ENCODE measurements around the gene IDH3G.
"Not testable (repeated sequence)": the region's sequence is repeated elsewhere in the genome, so short reads cannot be mapped to it uniquely, and the experiment has no call there.

IDH3G gene

DNA sequence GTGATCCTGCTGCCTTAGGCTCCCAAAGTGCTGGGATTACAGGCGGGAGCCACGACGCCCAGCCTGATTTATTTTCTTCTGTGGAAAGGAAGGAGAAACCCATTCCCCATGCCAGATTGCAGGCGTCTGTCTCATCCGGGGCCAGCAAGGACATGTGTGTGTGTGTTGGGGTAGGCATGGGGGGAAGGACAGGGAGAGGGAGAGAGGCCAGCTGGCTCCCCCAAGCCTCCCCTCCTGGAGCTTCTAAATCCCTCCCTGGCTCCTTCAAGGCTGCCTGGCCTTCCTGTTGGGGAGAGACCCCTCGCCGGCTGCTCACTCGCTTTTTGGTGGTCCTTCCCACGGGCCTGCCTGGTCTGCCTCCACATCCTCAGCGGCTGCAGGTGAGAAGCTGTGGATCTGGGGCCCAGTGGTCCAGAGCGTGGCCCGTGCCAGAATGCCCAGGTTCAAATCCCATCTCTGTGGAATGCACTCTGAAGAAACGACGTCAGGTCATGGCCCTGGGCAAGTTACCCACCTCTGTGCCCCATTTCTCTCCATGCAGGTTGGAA lies 31.5 kb downstream of the IDH3G start:
- no peak for DNase-seq (ENCODE audit: low spot score)

- DNase-seq (ENCODE audit: low spot score): no peak
Observed at GRCh38 chrX:153761863-153762262, 32.3 kb downstream of the IDH3G start.

GRCh38 chrX:153755136-153755535 lies 39.0 kb downstream of the IDH3G start:
- no peak for DNase-seq (ENCODE audit: low spot score)

DNA sequence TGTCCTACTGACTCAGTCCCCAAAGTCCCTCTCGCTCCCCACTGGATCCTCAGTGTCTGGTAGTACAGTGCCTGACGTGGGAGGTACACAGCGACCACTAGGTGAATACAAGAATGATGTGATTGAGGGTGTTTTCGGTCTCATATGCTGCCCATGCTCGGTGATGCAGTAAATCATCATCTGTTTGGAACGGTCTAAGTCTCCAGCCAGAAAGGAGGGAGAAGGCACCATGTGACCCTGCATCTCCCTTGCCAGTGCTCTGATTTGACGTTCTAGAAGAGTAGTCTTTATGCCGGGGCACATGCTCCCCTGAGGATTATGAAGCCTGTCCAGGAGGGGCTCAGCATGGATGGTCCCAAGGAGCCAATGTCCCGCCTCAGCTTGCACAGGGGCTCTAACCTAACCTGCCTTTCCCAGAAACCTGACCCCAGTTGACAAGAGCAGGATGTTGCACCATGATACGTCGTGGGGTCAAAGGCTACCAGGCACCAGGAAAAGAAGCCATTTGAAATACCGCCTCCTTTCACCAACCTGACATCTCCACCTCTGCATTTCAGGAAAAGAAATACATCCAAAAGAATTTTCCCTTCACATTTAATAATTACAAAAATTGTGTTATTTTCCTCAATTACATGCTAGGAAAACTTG lies 43.9 kb downstream of the IDH3G start:
- DNase-seq (ENCODE audit: low spot score): no peak

DNA sequence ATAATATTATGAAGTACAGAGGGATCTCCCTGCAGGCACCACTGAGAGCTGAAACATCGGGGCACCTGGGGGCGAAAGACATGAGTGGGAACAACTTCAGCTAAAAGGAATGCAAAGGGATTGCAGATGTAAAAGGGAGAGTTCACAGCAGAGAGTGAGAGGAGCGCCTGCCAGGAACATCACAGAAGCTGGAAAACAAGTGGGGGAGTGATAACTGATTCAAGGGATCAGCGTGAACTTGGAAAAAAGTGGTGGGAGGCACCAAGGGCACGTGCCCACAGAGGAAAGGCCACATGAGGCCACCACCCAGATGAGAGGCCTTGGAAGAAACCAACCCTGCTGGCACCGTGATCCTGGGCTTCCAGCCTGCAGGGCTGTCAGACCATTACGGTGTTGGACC lies 45.2 kb downstream of the IDH3G start:
- not testable (repeated sequence) for DNase-seq (ENCODE audit: low spot score)

GRCh38 chrX:153746991-153747390 lies 47.2 kb downstream of the IDH3G start:
- not testable (repeated sequence) for DNase-seq (ENCODE audit: low spot score)

DNA sequence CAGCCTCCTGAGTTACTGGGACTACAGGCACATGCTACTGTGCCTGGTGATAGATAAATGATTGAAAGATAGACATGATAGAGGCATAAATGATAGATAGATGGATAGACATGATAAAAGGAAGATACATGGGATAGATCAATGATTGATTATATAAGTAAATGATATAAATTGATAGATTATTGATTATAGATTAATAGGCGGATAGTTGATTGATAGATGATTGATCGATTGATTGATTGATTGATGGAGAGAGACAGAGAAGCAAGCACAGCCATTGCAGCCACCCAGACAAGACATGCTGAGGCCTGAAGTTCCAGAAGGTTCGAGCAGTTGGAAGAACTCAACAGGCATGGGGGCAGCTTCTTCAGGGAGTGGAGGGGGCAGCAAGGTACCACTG lies 47.8 kb downstream of the IDH3G start:
- no peak for DNase-seq (ENCODE audit: low spot score)

DNA sequence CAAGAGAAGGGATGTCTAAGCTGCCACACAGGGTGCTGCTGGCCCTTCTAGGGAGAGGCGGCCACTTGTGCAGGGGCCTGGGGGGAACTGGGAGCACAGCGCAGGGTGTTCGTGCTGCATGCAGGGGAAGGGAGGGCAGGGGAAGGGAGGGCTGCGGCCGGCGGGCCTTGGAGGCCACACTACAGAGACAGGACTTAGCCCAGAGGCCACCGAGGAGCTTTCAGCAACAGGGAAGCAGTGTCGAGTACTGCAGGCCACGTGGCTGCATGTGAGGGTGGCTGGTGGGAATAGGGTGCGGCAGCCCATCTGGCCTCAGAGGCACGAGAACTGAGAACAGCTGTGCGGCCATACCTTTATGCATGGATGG lies 49.1 kb downstream of the IDH3G start:
- not testable (repeated sequence) for DNase-seq (ENCODE audit: low spot score)

- no peak for DNase-seq (ENCODE audit: low spot score)
Observed at GRCh38 chrX:153744210-153745066, 49.7 kb downstream of the IDH3G start.

DNA sequence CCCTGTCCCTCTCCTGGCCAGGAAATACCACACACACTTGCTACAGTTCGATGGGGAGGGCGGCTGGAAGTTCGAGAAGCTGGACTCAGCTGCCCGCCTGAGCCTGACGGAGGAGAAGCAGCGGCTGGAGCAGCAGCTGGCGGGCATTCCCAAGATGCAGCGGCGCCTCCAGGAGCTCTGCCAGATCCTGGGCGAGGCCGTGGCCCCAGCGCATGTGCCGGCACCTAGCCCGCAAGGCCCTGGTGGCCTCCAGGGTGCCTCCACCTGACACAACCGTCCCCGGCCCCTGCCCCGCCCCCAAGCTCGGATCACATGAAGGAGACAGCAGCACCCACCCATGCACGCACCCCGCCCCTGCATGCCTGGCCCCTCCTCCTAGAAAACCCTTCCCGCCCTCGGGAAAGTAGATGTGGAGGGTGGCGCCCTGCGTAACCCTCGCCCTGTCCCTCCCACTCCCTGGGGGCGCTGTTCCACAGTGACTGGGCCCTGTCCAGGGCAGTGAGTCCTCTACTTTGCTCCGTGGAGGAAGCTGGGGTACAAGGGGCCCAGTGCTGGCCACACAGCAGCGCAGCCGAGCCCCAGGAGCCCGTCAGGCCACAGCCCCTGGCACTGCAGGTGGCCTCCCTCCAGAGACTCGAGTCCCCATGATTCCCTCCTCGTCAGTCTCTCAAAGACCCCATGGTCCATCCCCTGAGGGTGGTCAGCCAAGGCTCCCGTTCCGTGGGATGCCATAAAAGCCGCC lies 50.5 kb downstream of the IDH3G start:
- not testable (repeated sequence) for DNase-seq (ENCODE audit: low spot score)

DNA sequence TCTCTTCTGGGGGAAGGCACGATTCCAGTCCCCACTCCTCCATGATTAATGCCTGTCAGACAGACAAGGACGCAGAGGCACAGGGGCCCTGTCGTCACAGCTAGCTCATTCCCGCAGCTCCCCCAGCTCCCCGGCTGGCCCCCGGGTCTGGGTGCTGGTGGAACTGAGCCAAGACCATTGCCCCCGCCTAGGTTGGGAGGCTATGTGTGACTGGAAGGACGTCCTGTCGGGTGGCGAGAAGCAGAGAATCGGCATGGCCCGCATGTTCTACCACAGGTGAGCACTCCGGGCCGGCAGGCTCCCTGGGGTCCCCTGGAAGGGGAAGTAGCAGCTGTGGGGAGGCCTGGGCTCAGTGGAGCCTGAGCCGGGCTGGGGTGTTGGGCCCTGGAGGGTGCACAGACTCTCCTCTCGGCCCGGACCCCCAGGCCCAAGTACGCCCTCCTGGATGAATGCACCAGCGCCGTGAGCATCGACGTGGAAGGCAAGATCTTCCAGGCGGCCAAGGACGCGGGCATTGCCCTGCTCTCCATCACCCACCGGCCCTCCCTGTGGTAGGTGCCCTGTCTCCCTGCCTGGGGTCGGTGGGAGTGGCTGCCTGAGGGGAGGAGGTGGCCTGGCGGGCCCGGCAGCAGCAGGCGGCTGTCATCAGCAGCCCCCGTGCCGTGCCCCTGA lies 51.2 kb downstream of the IDH3G start:
- not testable (repeated sequence) for DNase-seq (ENCODE audit: low spot score)

- not testable (repeated sequence) for DNase-seq (ENCODE audit: low spot score)
Observed at GRCh38 chrX:153742111-153742510, 52.1 kb downstream of the IDH3G start.

DNA sequence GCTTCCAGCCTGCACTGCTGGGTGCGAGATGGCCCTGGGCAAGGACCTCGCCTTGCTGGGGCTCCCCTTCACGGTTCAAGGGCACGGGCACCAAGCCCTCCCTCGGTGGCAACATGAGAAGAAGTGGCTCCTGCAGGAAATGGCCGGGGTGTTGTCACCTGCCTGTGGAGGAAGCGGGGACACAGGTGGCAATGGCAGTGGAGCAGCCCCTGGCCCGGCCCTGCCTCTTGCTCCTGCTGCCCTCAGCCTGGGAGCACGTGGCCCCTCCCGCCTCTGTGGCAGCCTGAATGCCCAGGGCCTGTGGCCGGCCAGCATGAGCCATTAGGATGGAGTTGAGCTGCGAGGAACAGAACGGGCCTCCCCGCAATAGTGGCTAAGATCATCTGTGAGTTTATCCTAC lies 52.7 kb downstream of the IDH3G start:
- no peak for DNase-seq (ENCODE audit: low spot score)

- no peak for DNase-seq (ENCODE audit: low spot score)
Observed at GRCh38 chrX:153740631-153741222, 53.4 kb downstream of the IDH3G start.

GRCh38 chrX:153739754-153740486 lies 54.3 kb downstream of the IDH3G start:
- DNase-seq (ENCODE audit: low spot score): peak; percentile 51

DNA sequence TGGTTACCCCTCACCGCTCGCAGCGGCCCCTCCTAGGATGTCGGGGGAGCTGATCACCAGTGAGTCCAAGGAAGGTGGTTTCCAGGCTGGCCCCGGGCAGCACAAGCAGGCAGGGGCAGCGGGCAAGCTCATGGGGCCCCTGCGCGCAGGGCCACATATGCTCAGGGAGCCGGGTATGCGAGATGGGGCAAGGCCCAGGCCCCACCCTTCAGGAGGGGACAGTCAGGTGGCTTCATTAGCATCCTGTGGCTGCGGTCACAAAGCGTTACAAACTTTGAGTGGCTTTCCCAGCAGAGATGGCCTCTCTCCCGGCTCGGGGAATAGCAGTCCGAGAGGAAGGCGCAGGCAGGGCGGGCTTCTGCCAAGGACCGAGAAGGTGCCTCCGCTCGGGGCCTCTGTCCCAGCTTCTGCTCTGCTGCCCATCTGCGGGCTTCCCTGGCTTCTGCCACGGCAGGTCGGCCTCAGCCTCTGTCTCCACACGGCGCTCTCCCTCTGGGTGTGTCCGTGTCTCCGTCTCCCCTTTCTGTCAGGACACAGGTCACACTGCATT lies 56.0 kb downstream of the IDH3G start:
- DNase-seq (ENCODE audit: low spot score): no peak

DNA sequence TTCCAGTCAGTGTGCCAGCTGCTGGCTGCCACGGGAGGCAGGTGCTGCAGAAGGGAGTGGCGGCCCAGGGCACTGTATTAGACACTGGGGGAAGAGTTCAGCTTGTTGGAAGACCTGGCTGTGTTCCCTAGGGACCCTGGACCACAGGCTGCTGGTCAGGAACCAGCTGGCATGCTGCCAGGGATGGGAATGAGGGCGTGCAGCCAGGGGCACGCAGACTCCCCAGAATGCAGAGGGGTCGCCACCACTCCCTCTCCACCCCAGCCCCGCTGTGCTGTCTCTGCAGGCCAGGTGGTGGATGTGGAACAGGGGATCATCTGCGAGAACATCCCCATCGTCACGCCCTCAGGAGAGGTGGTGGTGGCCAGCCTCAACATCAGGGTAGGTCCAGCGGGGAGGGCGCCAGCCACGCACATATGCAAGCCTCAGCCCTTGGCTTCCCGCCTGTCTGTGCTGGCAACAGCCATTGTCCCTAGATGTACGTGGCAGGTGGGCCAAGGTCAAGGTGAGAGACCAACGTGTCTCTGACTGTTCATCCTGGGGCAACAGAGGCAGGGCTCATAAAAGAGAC lies 57.2 kb downstream of the IDH3G start:
- DNase-seq (ENCODE audit: low spot score): no peak

DNA sequence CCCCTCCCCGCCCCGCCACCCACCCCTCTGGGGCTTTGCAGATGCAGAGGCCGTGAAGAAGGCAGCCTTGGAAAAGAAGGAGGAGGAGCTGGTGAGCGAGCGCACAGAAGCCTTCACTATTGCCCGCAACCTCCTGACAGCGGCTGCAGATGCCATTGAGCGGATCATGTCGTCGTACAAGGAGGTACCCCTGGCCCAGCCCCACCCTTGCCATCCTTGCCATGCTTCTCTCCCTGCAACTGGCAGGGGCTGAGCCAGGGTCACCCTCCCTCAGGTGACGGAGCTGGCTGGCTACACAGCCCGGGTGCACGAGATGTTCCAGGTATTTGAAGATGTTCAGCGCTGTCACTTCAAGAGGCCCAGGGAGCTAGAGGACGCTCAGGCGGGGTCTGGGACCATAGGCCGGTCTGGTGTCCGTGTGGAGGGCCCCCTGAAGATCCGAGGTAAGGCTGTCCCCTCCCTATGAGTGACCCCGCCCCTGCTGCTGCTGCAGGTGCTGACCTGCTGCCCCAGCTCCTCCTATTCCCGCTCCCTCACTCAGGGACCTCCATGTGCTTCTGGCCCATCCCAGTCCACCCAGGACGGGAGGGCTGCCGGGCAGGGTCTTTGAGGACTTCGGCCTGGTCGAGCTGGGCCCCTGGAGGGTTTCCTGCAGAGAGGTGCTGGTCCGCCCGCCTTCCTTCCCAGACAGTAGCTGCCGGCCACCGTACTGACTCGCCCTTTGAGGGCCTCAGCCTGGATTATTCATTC lies 57.9 kb downstream of the IDH3G start:
- no peak for DNase-seq (ENCODE audit: low spot score)

Measured in CD4-positive, alpha-beta T cell treated with Interleukin-6 at 100 ng/mL for 8 hours (primary cell).